ENCODE results near the gene CD226.
"Not testable (repeated sequence)": the region's sequence is repeated elsewhere in the genome, so short reads cannot be mapped to it uniquely, and the experiment has no call there.

The CD226 gene

DNA sequence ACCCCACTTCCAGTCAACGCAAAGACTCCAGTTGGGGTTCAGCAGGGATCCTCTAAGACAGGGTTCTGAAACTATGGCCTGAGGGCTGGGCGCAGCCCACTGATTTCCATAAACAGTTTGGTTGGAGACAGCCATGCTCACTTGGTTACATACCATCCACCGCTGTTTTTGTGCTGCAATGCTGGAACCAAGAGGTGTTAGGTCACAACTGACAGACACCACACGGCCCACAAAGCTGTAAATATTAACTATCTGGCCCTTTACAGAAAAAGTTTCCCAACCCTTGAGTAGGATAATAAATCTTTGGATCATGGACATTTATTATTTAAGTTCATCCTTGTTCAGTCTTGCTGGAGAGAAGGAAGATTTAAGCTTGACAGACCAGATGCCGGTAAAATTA lies 8.4 kb upstream of the CD226 start:
- peak; percentile 37 for DNase-seq

DNA sequence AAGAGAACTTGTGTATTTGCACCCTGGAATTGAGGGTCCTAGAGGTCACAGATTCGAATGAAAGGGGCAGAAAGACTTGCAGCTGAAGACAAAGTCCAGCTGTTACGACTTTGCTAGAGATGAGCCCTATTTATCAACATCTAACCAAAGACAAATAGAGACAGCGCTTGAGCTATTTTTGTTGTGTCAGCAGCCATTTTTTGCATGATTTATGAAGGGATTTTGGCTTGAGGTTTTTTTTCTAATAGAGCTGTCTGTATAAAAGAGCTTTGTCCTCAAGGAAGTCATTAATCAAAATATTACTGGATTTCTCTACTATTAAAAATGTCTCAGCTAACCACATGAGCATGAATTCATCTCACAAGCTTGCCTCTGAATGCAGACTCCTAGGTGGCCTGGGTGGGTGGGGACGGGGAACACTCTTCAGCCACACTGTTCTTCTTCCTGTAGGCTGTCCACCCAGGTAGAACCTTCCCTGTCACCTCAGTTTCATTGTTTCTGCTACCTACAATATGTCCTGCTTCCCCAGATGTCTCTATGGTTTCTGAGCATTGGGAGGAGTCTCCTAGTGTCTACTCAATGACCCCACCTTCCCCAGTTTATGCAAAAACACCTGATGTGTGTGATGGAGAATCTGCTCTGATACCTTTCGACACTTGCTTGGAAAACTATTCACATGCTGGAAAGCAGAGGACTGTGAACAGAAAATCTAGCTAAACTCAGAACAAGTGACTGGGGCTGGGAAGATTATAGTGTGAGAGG lies 7.2 kb upstream of the CD226 start:
- no peak for DNase-seq

DNA sequence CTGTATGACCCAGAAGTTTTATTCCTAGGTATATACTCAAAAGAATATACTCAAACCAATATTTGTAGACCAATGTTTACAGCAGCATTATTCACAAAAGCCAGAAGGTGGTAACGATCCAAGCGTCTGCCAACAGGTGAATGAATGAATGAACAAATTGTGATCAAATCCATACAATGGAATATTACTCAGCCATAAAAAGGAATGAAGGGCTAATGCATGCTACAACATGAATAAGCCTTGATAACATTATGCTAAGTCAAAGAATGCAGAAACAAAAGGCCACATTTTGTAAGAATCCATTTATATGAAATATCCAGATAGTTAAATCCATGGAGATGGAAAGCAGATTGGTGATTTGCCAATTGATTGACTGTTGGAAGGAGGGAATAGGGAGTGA lies 5.5 kb upstream of the CD226 start:
- no peak for DNase-seq

DNA sequence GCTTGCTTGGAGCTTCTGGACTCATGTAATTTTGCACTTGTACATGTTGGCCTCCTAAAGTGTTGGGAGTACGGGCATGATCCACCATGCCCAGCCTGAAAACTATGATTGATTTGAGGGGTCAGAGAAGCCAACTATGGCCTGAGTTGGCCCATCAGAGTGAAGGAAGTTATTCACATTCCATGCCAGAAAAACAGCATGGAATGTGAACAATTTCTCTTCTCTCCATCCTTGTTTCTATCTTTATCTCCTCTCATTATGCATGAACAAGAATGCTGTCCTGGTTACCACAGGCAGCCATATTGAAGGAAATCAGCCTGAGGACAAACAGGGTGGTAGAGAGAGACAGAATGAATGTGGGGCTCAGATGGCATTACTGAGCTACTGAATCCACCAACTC lies 3.5 kb upstream of the CD226 start:
- peak; percentile 47 for DNase-seq

DNA sequence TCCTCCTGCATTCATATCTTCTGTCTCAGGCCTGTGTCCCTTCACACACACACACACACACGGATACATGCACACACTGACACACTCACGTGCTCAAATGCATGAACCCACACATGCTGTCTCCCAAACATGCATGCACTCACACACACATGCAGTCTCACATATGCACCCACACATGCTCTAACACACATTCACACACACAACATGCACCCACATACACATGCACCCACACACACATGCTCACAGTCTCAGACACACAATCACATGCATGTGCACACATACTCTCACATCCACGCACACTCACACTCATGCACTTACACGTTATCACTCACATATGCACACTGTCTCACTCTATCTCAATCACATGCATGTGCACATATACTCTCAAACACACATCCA lies 1.9 kb upstream of the CD226 start:
- DNase-seq, result no peak

DNA sequence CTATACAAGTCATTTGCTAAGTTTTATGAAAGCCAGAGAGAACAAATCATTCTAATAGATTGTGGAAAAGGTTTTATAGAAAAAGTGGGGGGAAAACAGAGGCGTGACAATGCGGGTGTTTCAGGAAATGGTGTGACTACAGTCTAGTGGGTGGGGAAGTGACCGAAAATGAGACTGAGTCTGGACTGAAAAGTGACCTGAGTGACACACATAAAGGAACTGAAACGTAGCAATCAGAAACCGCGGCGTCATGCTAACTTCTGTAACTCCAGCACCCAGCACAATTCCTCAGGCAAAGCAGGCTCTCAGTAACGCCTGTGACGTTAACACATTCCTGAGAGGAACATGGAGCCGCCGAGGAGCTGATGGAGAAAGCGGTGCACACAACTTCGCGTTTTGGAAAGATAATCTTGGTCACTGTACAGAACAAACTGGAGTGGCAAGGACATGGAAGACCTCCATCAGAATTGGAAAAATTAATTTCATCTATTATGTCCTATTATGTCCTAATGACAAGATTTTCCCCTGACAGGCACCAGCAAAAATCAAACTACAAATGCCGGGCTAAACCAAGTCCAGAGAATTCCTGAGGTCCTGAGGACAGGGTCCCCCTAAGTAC lies 1.4 kb upstream of the CD226 start:
- DNase-seq, result no peak

DNA sequence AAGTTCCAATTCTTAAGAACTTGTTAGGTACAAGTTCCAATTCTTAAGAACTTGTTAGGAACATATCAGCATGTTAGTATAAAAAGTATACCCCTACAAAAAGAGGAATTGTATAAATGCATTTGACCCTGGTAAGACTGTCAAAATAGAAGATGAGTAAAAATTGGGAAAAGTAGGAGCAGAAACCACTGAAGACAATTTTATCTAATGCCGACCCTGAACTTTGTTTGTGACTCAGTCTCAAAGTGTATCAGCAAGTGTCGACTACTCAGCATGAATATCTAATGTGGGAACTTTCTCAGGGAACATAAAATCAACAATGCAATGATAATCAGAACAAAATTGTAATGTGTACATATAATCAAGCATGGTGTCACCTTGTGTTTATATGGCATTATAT lies 583 bp upstream of the CD226 start:
- no peak for DNase-seq

DNA sequence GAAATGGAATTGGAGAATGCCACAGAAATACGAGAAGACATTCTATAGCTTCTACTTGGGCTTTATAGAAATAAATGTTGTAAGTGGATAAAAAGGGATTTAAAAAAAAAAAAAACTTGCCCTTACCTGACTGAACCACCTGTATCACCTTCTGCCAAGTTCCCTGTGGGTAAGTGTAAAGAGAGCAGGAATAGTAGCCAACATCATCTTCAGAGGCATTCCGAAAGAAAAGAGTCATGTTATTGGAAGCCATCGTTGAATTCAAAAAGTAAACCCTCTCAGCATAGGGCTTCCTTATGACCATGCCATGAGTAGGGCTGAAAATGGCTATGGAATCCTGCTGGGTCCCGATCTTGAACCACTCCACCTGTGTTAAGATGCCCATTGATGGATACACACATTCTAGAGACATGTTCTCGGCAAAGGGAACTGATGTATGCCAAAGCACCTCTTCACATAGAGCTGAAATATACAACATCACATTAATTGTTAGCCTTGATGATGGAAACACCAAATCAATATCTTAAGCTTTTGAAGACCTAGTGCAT lies 991 bp downstream of the CD226 start:
- DNase-seq, result no peak

DNA sequence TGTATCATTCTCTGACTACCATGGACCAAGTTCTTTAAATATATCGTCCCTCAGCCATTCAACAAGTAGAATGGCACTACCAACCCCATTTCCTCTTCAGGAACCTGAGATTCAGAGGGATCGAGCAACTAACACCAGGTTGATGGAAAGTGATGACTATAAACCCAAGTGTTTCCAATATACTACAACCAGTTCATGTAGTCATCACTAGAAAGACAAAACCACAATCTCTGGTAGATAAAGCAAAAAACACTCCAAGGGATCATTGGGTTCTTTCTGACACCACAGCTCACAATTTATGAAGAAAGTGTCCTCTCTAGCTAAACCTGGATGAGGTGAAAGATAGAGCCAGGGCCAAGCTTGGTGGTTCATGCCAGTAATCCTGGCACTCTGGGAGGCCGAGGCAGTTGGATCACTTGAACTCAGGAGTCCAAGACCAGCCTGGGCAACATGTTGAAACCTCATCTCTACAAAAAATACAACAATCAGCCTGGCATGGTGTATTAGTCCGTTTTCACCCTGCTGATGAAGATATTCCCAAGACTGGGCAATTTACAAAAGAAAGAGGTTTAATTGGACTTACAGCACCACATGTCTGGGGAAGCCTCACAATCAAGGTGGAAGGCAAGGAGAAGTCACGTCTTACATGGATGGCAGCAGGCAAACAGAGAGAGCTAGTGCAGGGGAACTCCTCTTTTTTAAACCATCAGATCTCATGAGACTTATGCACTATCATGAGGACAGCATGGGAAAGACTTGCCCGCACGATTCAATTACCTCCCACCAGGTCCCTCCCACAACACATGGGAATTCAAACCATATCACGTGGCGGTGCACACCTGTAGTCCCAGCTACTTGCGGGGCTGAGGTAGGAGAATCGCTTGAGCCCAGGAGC lies 2.2 kb downstream of the CD226 start:
- no peak for DNase-seq

DNA sequence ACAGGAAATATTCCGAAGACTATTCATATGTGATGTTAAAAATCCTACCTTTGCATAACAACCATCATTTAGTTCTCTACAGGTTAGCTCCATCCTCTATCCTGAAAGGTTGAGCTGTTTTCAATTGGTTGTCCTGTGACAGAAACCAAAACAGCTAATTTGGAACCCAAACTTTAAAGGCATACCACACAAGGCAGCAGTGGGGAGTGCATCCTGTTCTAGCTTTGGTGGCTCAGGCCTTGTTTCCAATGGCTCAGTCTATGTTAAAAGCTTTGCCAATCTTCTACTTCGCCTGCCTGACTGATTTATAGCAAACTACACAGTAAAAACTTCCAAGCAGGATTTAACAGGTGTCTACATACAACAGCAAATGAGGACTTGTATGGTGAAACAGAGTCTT lies 3.2 kb downstream of the CD226 start:
- DNase-seq, result no peak

DNA sequence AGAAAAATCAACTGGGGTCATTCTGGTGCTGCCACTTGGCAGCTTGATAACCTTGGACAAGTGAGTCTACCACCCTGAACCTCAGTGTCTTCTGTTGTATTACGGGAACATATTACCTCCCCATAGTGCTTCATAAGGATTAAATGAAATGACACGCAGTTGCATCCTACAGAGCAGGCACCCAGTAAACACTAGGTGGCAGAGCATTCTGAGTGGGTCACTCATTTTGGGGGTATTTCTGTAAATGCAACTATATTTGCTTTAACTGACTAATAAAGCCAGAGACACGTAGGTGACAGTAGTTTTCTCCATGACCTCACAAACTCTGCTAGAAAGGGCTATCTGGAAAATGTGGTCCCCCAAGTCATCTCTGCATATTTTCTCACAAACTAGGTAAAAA lies 4.7 kb downstream of the CD226 start:
- no peak for DNase-seq

DNA sequence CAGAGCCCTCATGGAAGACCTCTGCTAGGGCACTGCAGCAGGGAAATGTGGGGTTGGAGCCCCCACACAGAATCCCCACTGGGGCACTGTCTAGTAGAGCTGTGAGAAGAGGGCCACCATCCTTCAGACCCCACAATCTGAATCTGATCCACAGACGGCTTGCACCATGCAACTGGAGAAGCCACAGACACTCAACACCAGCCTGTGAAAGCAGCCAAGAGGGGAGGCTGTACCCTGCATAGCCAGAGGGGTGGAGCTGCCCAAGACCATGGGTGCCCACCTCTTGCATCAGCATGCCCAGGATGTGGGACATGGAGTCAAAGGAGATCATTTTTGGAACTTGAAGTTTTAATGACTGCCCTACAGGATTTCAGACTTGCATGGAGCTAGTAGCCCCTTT lies 6.5 kb downstream of the CD226 start:
- DNase-seq, result no peak

DNA sequence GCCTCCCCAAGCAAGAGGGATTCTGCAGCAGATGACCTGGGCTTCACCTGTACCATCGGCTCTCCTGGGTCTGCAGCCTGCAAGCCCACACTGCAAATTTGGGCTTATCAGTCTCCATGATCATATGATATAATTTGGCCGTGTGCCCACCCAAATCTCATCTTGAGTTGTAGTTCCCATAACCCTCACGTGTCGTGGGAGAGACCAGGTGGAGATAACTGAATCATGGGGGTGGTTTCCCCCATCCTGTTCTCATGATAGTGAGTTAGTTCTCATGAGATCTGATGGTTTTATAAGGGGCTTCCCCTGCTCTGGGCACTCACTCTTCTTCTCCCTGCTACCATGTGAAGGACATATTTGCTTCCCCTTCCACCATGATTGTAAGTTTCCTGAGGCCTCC lies 7.9 kb downstream of the CD226 start:
- not testable (repeated sequence) for DNase-seq

DNA sequence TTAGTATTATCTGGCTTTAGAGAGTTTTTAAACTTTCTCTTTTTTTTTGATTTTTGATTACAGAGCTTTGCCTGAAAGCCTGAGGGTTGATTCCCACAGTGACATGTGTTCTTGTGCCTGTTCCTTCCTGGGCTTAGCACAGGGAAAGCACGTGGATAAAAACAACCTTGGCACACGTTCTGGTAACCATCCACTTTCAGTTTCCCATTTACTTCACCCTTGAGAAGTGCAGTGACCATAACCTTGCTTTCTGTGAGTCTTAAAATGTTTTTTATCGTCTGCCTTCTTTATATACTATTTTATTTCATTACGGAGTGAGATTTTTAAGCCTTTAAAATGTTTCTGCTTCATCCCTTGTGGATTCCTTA lies 11.5 kb downstream of the CD226 start:
- DNase-seq, result no peak

DNA sequence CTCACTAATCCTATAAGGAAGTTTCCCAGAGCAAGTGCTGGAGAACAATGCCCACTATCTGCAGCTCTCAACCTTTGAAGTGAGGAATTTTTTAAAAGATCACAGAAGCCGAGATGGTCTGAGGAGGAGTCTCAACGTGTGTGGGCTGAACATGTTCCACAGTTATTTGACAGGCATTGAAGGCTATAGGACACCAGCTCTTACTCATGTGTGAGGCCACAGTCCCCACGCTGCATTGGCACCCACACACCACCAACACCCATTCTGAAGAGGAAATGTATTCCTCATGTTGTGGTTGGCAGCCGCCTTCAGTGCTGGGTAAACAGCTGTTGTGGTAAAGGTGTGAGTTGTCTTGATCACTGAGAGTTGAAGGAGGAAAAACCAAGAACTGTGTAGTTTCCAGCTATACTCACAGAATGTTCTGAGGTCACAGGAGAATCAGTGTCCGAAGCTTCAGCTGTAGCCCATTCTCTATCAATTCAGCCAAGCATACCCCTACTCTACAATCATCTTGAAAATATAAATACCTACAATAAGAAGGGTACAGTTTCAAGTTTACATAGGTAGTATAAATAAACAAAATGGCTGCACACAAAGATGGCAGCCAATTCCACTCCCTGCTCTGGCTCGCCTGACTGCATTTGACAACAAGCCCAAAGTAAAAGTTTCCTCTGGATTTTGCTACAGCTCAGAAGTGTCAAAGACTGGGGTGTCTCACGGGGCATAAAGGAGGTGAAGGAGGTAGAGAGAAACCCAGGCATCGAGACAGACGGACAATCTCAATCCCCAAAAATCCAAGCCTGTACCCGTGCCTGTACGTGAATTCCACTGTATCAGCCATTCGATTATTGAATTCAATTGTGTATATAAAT lies 12.1 kb downstream of the CD226 start:
- DNase-seq, result no peak

DNA sequence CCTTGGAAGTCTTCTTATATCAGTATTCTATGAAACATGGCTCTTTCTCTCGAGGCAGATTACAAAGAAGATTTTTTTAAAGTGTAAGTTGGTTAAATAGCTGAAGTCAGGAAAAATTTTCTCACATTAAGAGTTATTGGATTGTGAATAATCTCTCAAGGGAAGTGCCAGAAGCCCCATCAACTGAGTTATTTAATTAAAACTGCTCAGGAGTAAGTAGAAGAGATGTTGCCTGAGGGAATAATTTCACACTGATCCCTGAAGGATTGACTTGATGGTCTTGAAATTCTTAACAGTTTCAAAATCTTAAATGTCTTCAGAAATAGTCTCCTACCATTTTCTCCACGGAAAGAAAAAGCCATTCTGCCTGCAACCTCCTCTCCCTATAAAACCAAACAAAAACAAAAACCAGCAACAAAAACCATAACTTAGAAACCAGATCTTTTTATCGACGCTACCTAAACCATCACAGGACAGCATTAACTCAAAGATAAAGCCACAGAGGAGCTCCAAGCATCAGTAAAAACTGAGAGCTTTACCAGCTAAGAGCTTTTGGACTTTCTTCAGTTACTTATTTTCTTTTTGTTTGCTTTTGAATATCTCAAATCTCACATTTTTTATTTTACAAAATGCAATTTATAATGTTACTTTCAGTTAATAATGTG lies 12.9 kb downstream of the CD226 start:
- no peak for DNase-seq

DNA sequence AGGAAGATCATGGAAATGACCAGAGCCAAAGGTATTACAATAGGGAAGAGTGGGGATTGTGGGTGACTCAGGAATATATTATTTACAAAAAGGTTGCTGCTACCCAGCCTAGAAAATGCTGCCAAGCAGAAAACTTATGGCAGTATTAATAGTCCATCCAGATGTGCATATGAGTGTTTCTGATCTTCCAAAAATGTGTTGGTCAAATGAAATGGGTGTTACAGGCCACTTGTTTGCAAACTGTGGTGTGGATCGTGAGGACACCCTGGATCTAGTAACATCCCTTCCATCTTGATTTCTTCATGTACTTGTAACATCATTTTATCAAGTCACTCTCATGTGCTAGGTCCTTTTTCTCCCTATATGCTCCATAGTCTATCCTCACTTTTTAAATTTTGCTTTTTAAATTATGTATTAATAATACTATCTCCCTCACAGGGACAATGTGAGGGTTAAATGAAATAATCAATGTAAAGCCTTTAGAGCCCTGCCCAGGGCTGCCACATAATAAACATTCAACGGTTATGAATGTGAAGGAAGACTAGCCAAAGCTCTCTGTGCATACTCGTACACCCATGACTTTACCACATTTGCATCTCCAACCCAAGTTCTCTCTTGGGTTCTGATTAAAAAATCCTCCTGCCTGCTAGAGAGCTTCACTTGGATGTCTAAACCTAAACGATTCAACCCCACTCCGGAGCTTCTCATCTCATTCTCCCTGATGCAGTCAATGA lies 18.5 kb downstream of the CD226 start:
- DNase-seq, result no peak

DNA sequence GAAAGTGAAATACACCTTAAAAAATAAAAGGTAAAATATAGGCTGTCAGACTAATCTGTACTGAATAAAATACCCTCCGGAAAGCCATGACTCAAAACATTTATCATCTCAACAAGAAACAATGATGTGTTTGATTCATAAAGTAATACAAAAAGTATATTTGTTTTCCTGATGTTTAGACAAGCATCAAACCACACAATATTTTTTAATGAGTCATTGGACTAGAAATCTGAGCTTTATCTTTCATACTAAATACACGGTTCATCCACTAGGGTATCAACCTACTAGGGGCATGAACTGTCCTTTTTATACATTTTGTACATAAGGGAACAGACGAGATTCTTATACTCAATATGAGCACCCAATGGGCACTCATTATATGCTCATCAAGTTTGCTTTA lies 31.3 kb downstream of the CD226 start:
- DNase-seq, result no peak

DNA sequence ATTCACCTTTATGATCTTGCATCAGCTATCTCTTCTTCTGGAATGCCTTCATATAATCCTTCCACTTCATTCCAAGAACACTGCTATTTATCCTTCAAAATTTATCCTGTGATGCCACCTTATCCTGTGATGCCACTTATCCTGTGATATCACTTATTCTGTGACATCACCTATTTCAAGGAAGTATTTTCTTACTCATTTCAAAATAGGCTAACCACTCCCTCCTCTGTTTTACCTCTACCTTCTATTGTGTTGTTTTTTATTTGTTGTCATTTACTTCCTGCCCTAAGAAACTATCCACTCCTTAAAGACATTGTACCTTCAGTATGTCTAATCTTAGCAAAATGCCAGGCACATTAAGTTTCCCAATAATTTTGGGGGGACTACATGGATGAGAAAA lies 38.8 kb downstream of the CD226 start:
- no peak for DNase-seq

DNA sequence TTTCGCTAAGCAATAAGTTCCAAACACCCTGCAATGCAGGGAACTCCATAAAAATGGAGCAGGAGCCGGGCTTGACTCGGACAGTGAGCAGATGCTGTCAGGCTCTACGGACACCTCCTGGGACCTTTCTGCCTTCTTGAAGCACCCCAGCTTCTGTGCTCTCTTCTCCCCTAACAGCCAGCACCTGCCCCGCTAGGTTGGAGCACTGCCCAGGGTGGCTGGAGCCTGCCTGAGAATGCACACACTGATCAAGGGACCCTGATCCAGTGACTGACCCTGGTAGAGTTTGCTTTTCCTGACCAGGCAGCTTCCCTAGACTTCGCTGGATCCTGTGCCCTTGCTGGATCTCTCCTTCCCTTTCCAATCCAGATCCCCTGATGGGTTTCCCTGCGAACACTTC lies 40.9 kb downstream of the CD226 start:
- no peak for DNase-seq

DNA sequence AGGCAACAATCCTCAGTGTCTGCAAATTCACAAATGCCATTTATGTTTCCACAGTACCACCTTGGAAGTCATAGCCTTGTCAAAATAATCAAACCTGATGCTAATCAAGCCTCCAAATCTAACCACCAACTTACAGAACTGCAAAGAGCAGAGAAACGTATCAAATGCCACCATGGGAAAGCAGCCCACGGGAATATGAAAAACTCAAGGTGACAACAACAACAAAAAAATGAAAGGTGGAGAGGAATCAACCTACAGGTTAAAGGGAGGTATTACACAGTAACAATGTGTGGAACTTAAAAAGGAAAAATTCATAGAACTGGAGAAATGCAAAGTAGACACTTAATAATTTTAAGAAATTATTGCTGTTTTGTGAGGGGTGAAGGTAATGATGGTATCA lies 46.7 kb downstream of the CD226 start:
- DNase-seq, result no peak
